Measurements from ENCODE around the gene SULT1C3.

- no peak for TF ChIP-seq TARDBP (IDR thresholded peaks at IDR 0.05)
- no peak for TF ChIP-seq FOXM1 (IDR thresholded peaks at IDR 0.05; ENCODE audit: borderline replicate concordance)
- no peak for TF ChIP-seq ZNF384 (IDR thresholded peaks at IDR 0.05)
- no peak for TF ChIP-seq FOXK2 (IDR thresholded peaks at IDR 0.05)
- TF ChIP-seq BHLHE40 (IDR thresholded peaks at IDR 0.05; ENCODE audit: borderline replicate concordance) = no peak
- TF ChIP-seq L3MBTL2 (conservative IDR thresholded peaks at IDR 0.05) = no peak
- TF ChIP-seq FOXA1 (IDR thresholded peaks at IDR 0.05) = no peak
- no peak for TF ChIP-seq CTBP1 (IDR thresholded peaks at IDR 0.05; ENCODE audit: borderline replicate concordance)
- TF ChIP-seq SUZ12 (IDR thresholded peaks at IDR 0.05) = no peak
- no peak for TF ChIP-seq ARNT (IDR thresholded peaks at IDR 0.05)
- no peak for TF ChIP-seq ELF4 (IDR thresholded peaks at IDR 0.05)
- TF ChIP-seq SP1 (IDR thresholded peaks at IDR 0.05) = no peak
Observed at GRCh38 chr2:108285616-108286015, 45.8 kb downstream of the SULT1C3 start.

Measured in HEK293T (cell line).